SU-DHL-6 (cell line): Measurements from ENCODE around the gene PILRA.

ENCODE experiments used
- H2AFZ ChIP-seq: fragments of 200-600 bp; sonication (generic); 2 replicates; pipeline ENCODE4 v1.6.1; 2014; ENCODE audit warnings: low read depth, mild to moderate bottlenecking, moderate library complexity, mixed read lengths, antibody characterized with exemption, low read length; ENCODE audit not compliant: severe bottlenecking
- H3F3A ChIP-seq: fragments of 200-600 bp; shearing (Covaris generic); 2 replicates; pipeline ENCODE4 v1.6.0; 2016; ENCODE audit warnings: antibody characterized with exemption, mild to moderate bottlenecking; ENCODE audit not compliant: insufficient read depth
- H3K27ac ChIP-seq: fragments of 200-600 bp; sonication (generic); 2 replicates; pipeline ENCODE4 v1.5.1; 2016; ENCODE audit warnings: low read depth, mild to moderate bottlenecking, low read length, moderate library complexity, mixed read lengths
- H3K27me3 ChIP-seq: fragments of 200-600 bp; sonication (generic), shearing (Covaris generic); 2 replicates; pipeline ENCODE4 v1.6.0; 2014; ENCODE audit warnings: mild to moderate bottlenecking, low read length
- H3K36me3 ChIP-seq: fragments of 200-600 bp; sonication (generic); 2 replicates; pipeline ENCODE4 v1.6.1; 2014; ENCODE audit warnings: mild to moderate bottlenecking, low read length, mixed read lengths
- H3K4me2 ChIP-seq: fragments of 300-600, 200-600 bp; shearing (Covaris generic), sonication (generic); 2 replicates; pipeline ENCODE4 v1.6.0; 2014; ENCODE audit warnings: low read length, low read depth, mild to moderate bottlenecking; ENCODE audit not compliant: poor library complexity, severe bottlenecking
- H3K4me3 ChIP-seq: fragments of 200-600 bp; sonication (generic); 2 replicates; pipeline ENCODE4 v1.5.1; 2014; ENCODE audit warnings: antibody characterized with exemption, low read length, mild to moderate bottlenecking, mixed read lengths; ENCODE audit not compliant: insufficient read depth, poor library complexity, severe bottlenecking
- H3K79me2 ChIP-seq: fragments of 200-600 bp; sonication (generic); 2 replicates; pipeline ENCODE4 v1.6.1; 2014; ENCODE audit warnings: mild to moderate bottlenecking, low read length, moderate library complexity; ENCODE audit not compliant: insufficient read depth
- H3K9ac ChIP-seq: fragments of 200-600 bp; sonication (generic); 2 replicates; pipeline ENCODE4 v1.7.0; 2014; ENCODE audit warnings: mild to moderate bottlenecking, low read length
- H3K9me2 ChIP-seq: fragments of 200-600 bp; sonication (generic); replicated peaks from 2 replicates; pipeline ENCODE4 v1.6.1; 2014; ENCODE audit warnings: low read length; ENCODE audit not compliant: insufficient read depth
- H3K9me3 ChIP-seq: fragments of 200-600 bp; sonication (generic); 2 replicates; pipeline ENCODE4 v1.6.1; 2014; ENCODE audit warnings: low read length, mixed read lengths; ENCODE audit not compliant: insufficient read depth
- H4K20me1 ChIP-seq: fragments of 200-600 bp; sonication (generic); 2 replicates; pipeline ENCODE4 v1.6.1; 2014; ENCODE audit warnings: low read depth, mild to moderate bottlenecking, antibody characterized with exemption, low read length, moderate library complexity, mixed read lengths
- CTCF ChIP-seq: fragments of 200-600 bp; sonication (generic); IDR thresholded peaks from one replicate; pipeline ENCODE4 v1.5.1; 2017; ENCODE audit warnings: antibody characterized with exemption, mild to moderate bottlenecking, low read length, moderate library complexity; ENCODE audit not compliant: insufficient read depth, poor library complexity, severe bottlenecking
- EZH2phosphoT487 ChIP-seq: fragments of 200-600 bp; sonication (generic), shearing (Covaris generic); conservative IDR thresholded peaks from 2 replicates; pipeline ENCODE4 v1.6.1; 2018; ENCODE audit warnings: mild to moderate bottlenecking, antibody characterized with exemption, low read length, moderate library complexity, mixed read lengths

PILRA gene

DNA sequence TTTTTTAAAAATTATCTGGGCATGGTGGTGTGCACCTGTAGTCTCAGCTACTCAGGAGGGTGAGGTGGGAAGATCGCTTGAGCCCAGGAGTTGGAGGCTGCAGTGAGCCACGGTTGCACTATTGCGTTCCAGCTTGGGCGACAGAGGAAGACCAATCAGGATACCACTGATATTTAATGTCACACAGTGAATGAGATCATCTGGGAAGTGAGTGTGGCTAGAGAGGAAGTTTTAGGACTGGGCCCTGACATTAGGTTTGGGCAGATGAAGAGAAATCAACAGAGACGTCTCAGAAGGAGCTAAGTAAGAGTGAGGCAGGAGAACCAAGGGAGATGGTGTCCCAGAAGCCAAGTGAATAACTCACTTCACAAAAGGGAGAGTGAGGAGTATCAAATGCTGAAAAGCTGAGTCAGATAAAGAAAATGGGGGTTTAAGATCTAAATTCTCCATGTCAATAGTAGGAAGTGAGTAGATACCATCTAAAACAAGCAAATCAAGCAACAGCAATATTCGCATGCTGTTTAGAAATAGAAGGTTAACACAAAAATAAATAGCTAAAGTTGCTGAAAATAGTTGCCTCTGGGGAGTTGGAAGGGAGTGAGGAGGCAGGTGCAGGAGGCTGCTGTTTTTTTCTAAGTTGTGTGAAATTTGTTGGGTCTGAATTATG, 11.5 kb downstream of the PILRA start:
- no peaks in the 10 kb centered on the region for H3K36me3 ChIP-seq
- H3K4me2 ChIP-seq, result no peak overlapping the region
- no peak overlapping the region for H2AFZ ChIP-seq
- H3K9me3 ChIP-seq, result no peaks in the 10 kb centered on the region
- H4K20me1 ChIP-seq, result no peaks in the 10 kb centered on the region
- no peaks in the 10 kb centered on the region for H3F3A ChIP-seq
- H3K4me3 ChIP-seq, result no peak overlapping the region
- no peaks in the 10 kb centered on the region for H3K79me2 ChIP-seq
- no peaks in the 10 kb centered on the region for H3K27me3 ChIP-seq
- no peak overlapping the region for H3K27ac ChIP-seq
- no peaks in the 10 kb centered on the region for H3K9me2 ChIP-seq
- no peak overlapping the region for H3K9ac ChIP-seq
- TF ChIP-seq CTCF, result no peak
- no peak for TF ChIP-seq EZH2phosphoT487

GRCh38 chr7:100386940-100387339, 13.7 kb downstream of the PILRA start:
- Histone ChIP-seq H3K4me3 (no peak overlapping the region), H3K9me2 (no peaks in the 10 kb centered on the region), H4K20me1 (no peaks in the 10 kb centered on the region), H3F3A (no peaks in the 10 kb centered on the region), H3K36me3 (no peaks in the 10 kb centered on the region), H3K27ac (no peak overlapping the region), H2AFZ (no peak overlapping the region), H3K9me3 (no peaks in the 10 kb centered on the region), H3K4me2 (no peak overlapping the region), H3K9ac (no peak overlapping the region), H3K27me3 (no peaks in the 10 kb centered on the region), H3K79me2 (no peaks in the 10 kb centered on the region)
- TF ChIP-seq CTCF, result no peak
- TF ChIP-seq EZH2phosphoT487, result no peak

- Histone ChIP-seq H3K9ac (no peak overlapping the region), H3K9me3 (no peaks in the 10 kb centered on the region), H3K27ac (no peak overlapping the region), H4K20me1 (no peaks in the 10 kb centered on the region), H3K79me2 (no peaks in the 10 kb centered on the region), H3K4me3 (no peak overlapping the region), H3K36me3 (no peaks in the 10 kb centered on the region), H3K9me2 (no peaks in the 10 kb centered on the region), H3K27me3 (no peaks in the 10 kb centered on the region), H3K4me2 (no peak overlapping the region), H2AFZ (no peak overlapping the region), H3F3A (no peaks in the 10 kb centered on the region)
- TF ChIP-seq CTCF, result no peak
- TF ChIP-seq EZH2phosphoT487, result no peak
Measured at GRCh38 chr7:100387695-100388094, 14.4 kb downstream of the PILRA start.
